Umbilical cord (tissue), 2 donors: ENCODE data around the gene H2AZ2. TPM values are rescaled to one million over a fixed set of nuclear protein-coding genes. Genes with fewer than 3 reads are reported as not detected.
"Not testable (repeated sequence)": the region's sequence is repeated elsewhere in the genome, so short reads cannot be mapped to it uniquely, and the experiment has no call there.

Experiments
- DNase-seq: peaks from one replicate; pipeline ENCODE4 v3.0.0-alpha.2; 2015; ENCODE audit warnings: low spot score
- total RNA-seq: library from RNA; depleted of rRNA; stranded (reverse); fragments of >200 nt; gene quantifications from one replicate; pipeline ENCODE4 v1.2.3, GENCODE V29; 2014; ENCODE audit warnings: low replicate concordance; ENCODE audit not compliant: insufficient read depth

Gene H2AZ2
- total RNA-seq, 1 donor from 2014 or later: 117 TPM

DNA sequence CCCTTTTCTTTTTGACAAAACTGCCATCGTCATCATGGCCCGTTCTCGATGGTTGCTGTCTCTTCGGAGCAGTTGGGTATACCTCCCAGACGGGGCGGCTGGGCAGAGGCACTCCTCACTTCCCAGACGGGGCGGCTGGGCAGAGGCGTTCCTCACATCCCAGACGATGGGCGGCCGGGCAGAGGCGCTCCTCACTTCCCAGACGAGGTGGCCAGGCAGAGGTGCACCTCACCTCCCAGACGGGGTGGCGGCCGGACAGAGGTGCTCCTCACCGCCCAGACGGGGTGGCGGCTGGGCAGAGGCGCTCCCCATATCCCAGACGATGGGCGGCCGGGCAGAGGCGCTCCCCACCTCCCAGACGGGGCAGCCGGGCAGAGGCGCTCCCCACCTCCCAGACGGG is 22.9 kb upstream of the H2AZ2 start:
- DNase-seq: not testable (repeated sequence)

DNA sequence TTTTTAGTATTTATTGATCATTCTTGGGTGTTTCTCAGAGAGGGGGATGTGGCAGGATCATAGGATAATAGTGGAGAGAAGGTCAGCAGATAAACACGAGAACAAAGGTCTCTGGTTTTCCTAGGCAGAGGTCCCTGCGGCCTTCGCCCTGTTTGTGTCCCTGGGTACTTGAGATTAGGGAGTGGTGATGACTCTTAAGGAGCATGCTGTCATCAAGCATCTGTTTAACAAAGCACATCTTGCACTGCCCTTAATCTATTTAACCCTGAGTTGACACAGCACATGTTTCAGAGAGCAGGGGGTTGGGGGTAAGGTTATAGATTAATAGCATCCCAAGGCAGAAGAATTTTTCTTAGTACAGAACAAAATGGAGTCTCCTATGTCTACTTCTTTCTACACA is 22.4 kb upstream of the H2AZ2 start:
- DNase-seq: not testable (repeated sequence)

- peak; percentile 88 for DNase-seq
Observed at GRCh38 chr7:44867073-44867995, 19.4 kb upstream of the H2AZ2 start.

GRCh38 chr7:44861949-44862348 is 14.1 kb upstream of the H2AZ2 start:
- DNase-seq: not testable (repeated sequence)

DNA sequence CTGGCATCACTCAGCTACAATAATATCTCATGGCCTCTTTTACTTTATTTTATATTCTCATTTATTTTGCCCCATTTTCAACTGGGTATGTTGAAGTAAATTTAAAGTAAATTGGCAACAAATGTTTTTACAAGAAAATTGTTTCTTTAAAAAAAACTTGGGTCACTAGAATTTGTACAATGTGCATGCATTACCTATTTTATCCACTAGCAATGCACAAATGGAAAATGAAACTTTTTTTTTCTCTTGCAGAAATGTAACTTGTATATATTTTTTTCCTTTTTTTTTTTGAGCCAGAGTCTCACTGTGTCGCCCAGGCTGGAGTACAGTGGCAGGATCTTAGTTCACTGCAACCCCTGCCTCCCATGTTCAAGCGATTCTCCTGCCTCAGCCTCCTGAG is 10.3 kb upstream of the H2AZ2 start:
- no peak for DNase-seq

- DNase-seq: no peak
Observed at GRCh38 chr7:44854644-44855364, 6.9 kb upstream of the H2AZ2 start.

- DNase-seq: no peak
Observed at GRCh38 chr7:44853391-44853790, 5.5 kb upstream of the H2AZ2 start.

GRCh38 chr7:44852590-44852989 is 4.7 kb upstream of the H2AZ2 start:
- no peak for DNase-seq

DNA sequence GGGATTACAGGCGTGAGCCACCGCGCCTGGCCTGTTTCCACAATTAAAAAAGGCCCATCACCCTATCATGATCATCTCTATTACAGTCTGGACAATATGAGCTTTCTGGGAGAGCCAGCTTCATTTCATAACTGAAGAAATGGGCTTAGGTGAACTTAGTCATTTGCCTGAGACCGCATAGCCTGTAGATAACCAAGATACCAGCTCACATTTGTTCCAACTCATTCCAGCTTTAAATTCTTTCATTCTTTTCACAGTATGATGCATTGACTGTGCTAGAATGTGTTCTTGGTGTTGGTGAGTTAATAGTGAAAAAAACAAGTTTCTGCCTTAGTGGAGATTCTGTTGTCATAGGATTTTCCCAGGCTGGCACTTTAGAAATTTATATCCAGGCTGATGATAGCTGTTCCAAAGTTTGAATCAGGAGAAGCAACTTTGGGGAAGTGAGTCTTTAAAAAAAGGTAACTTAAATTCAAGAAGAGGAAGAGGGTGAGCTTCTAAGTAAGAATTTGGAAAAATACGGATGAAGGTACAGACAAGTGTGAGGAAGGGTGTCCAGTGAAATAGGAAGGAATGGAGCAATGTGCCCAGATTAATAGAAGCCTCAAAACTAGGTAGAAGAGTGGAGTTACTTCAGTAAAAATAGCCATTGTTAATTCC is 2.1 kb upstream of the H2AZ2 start:
- peak; percentile 48 for DNase-seq

- DNase-seq: no peak
Observed at GRCh38 chr7:44849259-44849884, 1.5 kb upstream of the H2AZ2 start.

- peak; percentile 92 for DNase-seq
Observed at GRCh38 chr7:44847509-44847919, 373 bp downstream of the H2AZ2 start.

GRCh38 chr7:44846816-44847508 is 925 bp downstream of the H2AZ2 start:
- no peak for DNase-seq

DNA sequence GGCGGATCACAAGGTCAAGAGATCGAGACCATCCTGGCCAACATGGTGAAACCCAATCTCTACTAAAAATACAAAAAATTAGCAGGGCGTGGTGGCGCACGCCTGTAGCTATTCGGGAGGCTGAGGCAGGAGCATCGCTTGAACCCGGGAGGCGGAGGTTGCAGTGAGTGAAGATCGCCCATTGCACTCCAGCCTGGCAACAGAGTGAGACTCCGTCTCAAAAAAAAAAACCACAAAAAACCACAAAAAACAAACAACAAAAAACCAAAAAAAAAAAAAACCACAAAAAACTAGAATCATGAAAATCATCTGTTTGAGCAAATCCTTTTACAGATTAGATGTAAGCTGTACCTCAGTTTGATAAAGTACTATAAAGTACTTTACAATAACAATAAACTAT is 1.5 kb downstream of the H2AZ2 start:
- DNase-seq: not testable (repeated sequence)

GRCh38 chr7:44845451-44845850 is 2.4 kb downstream of the H2AZ2 start:
- no peak for DNase-seq

DNA sequence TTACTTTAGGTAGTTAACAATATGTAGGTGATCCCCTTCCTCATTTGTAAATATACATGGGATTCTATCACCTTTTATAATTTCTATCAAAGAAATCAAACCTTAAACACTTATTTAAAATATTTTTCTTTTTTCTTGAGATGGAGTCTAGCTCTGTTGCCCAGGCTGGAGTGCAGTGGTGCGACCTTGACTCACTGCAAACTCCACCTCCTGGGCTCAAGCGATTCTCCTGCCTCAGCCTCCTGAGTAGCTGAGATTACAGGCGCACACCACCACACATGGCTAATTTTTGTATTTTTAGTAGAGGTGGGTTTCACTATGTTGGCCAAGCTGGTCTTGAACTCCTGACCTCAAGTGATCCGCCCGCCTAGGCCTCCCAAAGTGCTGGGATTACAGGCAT is 4.4 kb downstream of the H2AZ2 start:
- not testable (repeated sequence) for DNase-seq

DNA sequence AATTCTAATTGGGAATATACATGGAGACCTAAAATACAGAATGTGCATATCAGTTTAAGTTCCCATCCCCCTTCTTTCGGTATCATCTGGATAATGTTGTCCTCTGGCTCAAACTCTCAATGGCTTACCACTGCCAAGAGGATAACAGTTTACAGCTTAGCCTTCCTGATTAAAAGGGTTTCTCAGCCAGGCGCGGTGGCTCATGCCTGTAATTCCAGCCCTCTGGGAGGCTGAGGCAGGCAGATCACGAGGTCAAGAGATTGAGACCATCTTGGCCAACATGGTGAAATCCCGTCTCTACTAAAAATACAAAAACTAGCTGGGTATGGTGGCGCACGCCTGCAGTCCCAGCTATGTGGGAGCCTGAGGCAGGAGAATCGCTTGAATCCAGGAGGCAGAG is 5.2 kb downstream of the H2AZ2 start:
- not testable (repeated sequence) for DNase-seq

GRCh38 chr7:44838751-44839150 is 9.1 kb downstream of the H2AZ2 start:
- no peak for DNase-seq

DNA sequence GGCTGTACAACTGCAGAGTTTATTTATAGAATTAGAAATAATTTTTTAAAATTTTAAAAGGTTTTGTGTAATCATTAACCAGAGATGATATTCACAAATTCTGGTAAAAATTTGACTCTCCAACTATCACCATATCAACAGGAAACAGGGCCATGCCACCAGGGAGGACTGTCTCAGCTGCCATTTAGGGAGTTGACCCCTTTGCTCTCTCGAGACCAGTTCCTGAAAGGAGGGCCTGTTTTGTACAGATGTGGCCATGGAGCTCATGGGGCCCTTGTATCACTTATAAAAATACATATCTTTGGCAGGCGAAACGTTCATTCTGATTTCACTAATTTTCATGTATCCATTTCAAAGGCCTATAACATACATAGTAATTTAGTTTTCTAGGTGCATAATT is 20.3 kb downstream of the H2AZ2 start:
- DNase-seq: no peak

DNA sequence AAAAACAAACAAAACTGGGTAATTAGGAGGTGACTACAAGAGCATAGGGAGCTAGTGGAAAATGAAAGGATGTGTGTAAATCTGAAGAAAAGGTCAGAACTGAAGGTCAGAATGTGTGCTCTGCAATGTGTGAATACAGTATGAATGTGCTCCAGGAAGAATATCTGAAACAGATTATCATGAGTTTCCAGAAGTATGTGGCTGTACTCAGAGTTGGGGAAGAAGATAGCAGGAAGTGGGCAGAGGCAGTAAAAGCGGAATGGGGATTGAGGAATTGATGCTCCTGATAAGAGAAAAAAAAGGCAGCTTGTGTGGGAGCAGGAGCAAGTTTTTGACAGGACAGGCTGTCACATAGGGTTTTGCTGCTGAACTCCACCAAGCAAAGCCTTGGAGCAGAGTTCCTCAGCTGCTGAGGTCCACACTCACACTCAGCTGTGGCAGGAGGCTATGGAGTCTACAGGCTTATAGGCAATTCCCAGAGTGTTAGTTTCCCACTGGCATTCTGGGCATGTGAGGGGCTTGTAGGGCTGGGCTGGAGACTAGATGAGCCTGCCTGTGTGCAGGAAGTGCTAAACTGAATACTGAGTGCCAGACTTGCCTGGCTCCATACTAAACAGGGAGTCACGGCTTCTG is 22.9 kb downstream of the H2AZ2 start:
- DNase-seq: no peak

- no peak for DNase-seq
Observed at GRCh38 chr7:44823255-44823781, 24.6 kb downstream of the H2AZ2 start.
